HUES64 (cell line): ENCODE measurements around the gene SANBR.
"Not testable (repeated sequence)": the region's sequence is repeated elsewhere in the genome, so short reads cannot be mapped to it uniquely, and the experiment has no call there.

Source experiments
- H3K27ac ChIP-seq: 2 replicates; pipeline ENCODE4 v1.7.0; 2013; ENCODE audit warnings: low read depth, low read length, inconsistent platforms
- H3K27me3 ChIP-seq: 2 replicates; pipeline ENCODE4 v1.6.1; 2013; ENCODE audit warnings: mild to moderate bottlenecking, low read length; ENCODE audit not compliant: insufficient read depth
- H3K36me3 ChIP-seq: 2 replicates; pipeline ENCODE4 v1.6.1; 2013; ENCODE audit warnings: mild to moderate bottlenecking, low read length; ENCODE audit not compliant: insufficient read depth
- H3K4me1 ChIP-seq: 2 replicates; pipeline ENCODE4 v1.6.1; 2013; ENCODE audit warnings: mild to moderate bottlenecking, low read length, moderate library complexity; ENCODE audit not compliant: insufficient read depth
- H3K4me3 ChIP-seq: 2 replicates; pipeline ENCODE4 v1.5.1; 2013; ENCODE audit warnings: mild to moderate bottlenecking, low read length, moderate library complexity
- H3K9ac ChIP-seq: 2 replicates; pipeline ENCODE4 v1.6.1; 2013; ENCODE audit warnings: mild to moderate bottlenecking, low read depth, low read length
- H3K9me3 ChIP-seq: 2 replicates; pipeline ENCODE4 v1.6.1; 2013; ENCODE audit warnings: low read depth, low read length; ENCODE audit not compliant: insufficient read depth
- WGBS: fragments of 150-250, 120-280 bp; methylation state at CpG from one replicate; pipeline ENCODE4 v1.1.7; 2013; ENCODE audit warnings: missing lambda C conversion rate; 5-methylcytosine and 5-hydroxymethylcytosine counted together

The SANBR gene

GRCh38 chr2:61034592-61034991 is 31.1 kb upstream of the SANBR start:
- peaks cover 43% of the 10 kb centered on the region for H3K36me3 ChIP-seq
- H3K9me3 ChIP-seq, H3K4me3 ChIP-seq, H3K27ac ChIP-seq, H3K27me3 ChIP-seq, H3K4me1 ChIP-seq, H3K9ac ChIP-seq: not testable (repeated sequence)
- WGBS = 96% methylated on average over 9 of the region's 9 CpGs

DNA sequence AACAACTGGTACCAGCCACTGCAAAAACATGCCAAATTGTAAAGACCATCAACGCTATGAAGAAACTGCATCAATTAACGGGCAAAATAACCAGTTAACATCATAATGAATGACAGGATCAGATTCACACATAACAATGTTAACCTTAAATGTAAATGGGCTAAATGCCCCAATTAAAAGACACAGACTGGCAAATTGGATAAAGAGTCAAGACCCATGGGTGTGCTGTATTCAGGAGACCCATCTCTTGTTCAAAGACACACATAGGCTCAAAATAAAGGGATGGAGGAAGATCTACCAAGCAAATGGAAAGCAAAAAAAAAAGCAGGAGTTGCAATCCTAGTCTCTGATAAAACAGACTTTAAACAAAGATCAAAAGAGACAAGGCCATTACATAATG is 29.0 kb upstream of the SANBR start:
- H3K9ac ChIP-seq, H3K4me3 ChIP-seq, H3K27ac ChIP-seq, H3K9me3 ChIP-seq, H3K27me3 ChIP-seq, H3K4me1 ChIP-seq: not testable (repeated sequence)
- 94% methylated on average over 2 of the region's 2 CpGs for WGBS
- H3K36me3 ChIP-seq = peaks cover 36% of the 10 kb centered on the region

- 85% methylated on average over 3 of the region's 3 CpGs for WGBS
- Histone ChIP-seq H3K27me3 (no peaks in the 10 kb centered on the region), H3K9me3 (no peaks in the 10 kb centered on the region), H3K4me1 (no peaks in the 10 kb centered on the region), H3K9ac (no peak overlapping the region), H3K27ac (no peak overlapping the region), H3K4me3 (no peak overlapping the region), H3K36me3 (peaks cover 26% of the 10 kb centered on the region)
Observed at GRCh38 chr2:61042807-61043206, 22.9 kb upstream of the SANBR start.

DNA sequence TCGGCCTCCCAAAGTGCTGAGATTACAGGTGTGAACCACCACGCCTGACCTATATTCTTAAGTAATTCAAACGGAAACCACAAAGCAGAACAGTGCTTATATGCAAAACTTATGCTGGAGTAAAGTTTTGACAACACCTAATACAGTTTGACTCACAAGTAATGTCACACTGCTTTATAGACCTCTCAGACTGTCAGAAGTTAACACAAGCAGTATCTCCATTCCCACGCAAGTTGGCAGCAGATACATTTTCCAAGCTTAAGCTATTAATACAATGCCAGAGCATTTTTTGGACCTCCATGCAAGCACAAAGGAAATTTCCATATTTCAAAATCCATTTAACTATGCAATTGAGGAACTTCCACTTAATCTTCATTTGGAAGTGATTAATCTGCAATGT is 21.0 kb upstream of the SANBR start:
- Histone ChIP-seq H3K36me3 (peaks cover 44% of the 10 kb centered on the region), H3K9me3 (no peaks in the 10 kb centered on the region), H3K4me1 (no peaks in the 10 kb centered on the region), H3K4me3 (no peak overlapping the region), H3K9ac (no peak overlapping the region), H3K27ac (no peak overlapping the region), H3K27me3 (no peaks in the 10 kb centered on the region)
- WGBS = 95% methylated on average over 4 of the region's 4 CpGs

GRCh38 chr2:61045226-61045625 is 20.4 kb upstream of the SANBR start:
- H3K9ac ChIP-seq = no peak overlapping the region
- no peak overlapping the region for H3K4me3 ChIP-seq
- H3K9me3 ChIP-seq = no peaks in the 10 kb centered on the region
- H3K27me3 ChIP-seq = no peaks in the 10 kb centered on the region
- H3K36me3 ChIP-seq = peaks cover 49% of the 10 kb centered on the region
- no peaks in the 10 kb centered on the region for H3K4me1 ChIP-seq
- 93% methylated on average over 2 of the region's 2 CpGs for WGBS
- no peak overlapping the region for H3K27ac ChIP-seq

- no peaks in the 10 kb centered on the region for H3K4me1 ChIP-seq
- H3K4me3 ChIP-seq = no peak overlapping the region
- peaks cover 54% of the 10 kb centered on the region for H3K36me3 ChIP-seq
- no peak overlapping the region for H3K9ac ChIP-seq
- no peaks in the 10 kb centered on the region for H3K27me3 ChIP-seq
- no peaks in the 10 kb centered on the region for H3K9me3 ChIP-seq
- no peak overlapping the region for H3K27ac ChIP-seq
- 88% methylated on average over 3 of the region's 4 CpGs for WGBS
Observed at GRCh38 chr2:61045999-61046398, 19.7 kb upstream of the SANBR start.

DNA sequence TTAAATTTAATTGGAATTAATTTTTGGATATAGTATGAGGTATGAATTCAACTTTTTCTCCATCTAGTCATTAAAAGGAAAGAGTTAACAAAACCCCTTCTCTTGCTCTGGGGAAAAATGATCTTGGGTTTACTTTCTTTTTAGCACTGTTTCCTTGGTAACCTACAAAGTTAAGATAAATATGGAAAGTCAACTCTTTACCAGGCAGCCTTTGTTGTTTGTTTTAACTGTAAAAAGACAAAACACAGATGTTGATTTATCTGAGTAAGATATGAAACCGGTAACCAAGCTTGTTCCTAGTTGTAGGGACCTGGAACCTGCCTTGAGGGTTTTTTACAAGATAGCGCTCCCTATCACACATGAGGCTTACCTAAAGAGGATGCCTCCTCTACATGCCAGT is 10.1 kb upstream of the SANBR start:
- H3K9me3 ChIP-seq = no peaks in the 10 kb centered on the region
- H3K36me3 ChIP-seq = peaks cover 19% of the 10 kb centered on the region
- H3K27me3 ChIP-seq = no peaks in the 10 kb centered on the region
- H3K9ac ChIP-seq = no peak overlapping the region
- H3K4me3 ChIP-seq = no peak overlapping the region
- H3K4me1 ChIP-seq = no peaks in the 10 kb centered on the region
- 93% methylated on average over 2 of the region's 2 CpGs for WGBS
- no peak overlapping the region for H3K27ac ChIP-seq

- H3K4me3 ChIP-seq = no peak overlapping the region
- no peaks in the 10 kb centered on the region for H3K27me3 ChIP-seq
- peaks cover 3% of the 10 kb centered on the region; the same call in 1 of the 2 replicates for H3K36me3 ChIP-seq
- H3K9me3 ChIP-seq = no peaks in the 10 kb centered on the region
- no peaks in the 10 kb centered on the region for H3K4me1 ChIP-seq
- no peak overlapping the region for H3K9ac ChIP-seq
- H3K27ac ChIP-seq = no peak overlapping the region
Observed at GRCh38 chr2:61057562-61057961, 8.1 kb upstream of the SANBR start.

DNA sequence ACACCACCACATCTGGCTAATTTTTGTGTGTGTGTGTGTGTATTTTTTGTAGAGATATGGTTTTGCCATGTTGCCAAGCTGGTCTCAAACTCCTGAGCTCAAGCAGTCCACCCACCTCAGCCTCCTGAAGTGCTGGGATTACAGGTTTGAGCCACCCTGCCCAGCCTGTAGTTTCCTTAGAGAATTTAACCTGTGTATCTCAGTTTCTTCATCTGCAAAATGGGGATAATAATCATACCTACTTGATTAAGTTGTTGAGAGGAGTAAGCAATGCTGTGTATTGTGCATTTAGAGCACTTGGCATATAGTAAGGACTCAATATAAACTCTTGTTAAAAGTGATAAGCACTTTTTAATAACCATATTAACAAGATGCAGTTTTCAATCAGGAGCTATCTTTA is 6.3 kb upstream of the SANBR start:
- H3K4me1 ChIP-seq = no peaks in the 10 kb centered on the region
- H3K36me3 ChIP-seq = peaks cover under 1% of the 10 kb centered on the region; the same call in 1 of the 2 replicates
- no peaks in the 10 kb centered on the region for H3K27me3 ChIP-seq
- H3K9ac ChIP-seq = no peak overlapping the region
- no peaks in the 10 kb centered on the region for H3K9me3 ChIP-seq
- H3K27ac ChIP-seq = no peak overlapping the region
- H3K4me3 ChIP-seq = no peak overlapping the region

GRCh38 chr2:61074100-61074499 is 8.4 kb downstream of the SANBR start:
- Histone ChIP-seq H3K27ac (no peak overlapping the region), H3K4me1 (no peaks in the 10 kb centered on the region), H3K36me3 (peaks cover 72% of the 10 kb centered on the region), H3K27me3 (no peaks in the 10 kb centered on the region), H3K4me3 (no peak overlapping the region), H3K9ac (no peak overlapping the region), H3K9me3 (no peaks in the 10 kb centered on the region)
- 93% methylated on average over 1 of the region's 1 CpG for WGBS

DNA sequence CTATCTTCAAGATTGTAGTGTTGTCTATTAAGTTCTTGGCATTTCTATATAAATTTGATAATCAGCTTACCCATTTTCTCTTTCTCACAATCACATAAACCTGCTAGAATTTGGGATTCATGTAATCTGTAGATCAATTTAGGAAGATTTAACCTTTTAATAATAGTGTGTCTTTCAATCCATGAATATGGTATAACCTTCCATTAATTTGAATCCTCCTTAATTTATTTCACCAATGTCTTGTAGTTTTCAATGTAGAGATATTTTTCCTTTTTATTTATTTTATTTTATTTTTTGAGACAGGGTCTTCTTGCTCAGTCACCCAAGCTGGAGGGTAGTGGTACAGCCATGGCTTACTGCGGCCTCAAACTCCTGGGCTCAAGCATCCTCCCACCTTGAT is 20.2 kb downstream of the SANBR start:
- no peak overlapping the region for H3K9ac ChIP-seq
- H3K9me3 ChIP-seq = no peaks in the 10 kb centered on the region
- H3K4me3 ChIP-seq = no peak overlapping the region
- peaks cover 55% of the 10 kb centered on the region for H3K36me3 ChIP-seq
- no peaks in the 10 kb centered on the region for H3K27me3 ChIP-seq
- H3K27ac ChIP-seq = no peak overlapping the region
- WGBS = 100% methylated on average over 1 of the region's 1 CpG
- H3K4me1 ChIP-seq = no peaks in the 10 kb centered on the region

DNA sequence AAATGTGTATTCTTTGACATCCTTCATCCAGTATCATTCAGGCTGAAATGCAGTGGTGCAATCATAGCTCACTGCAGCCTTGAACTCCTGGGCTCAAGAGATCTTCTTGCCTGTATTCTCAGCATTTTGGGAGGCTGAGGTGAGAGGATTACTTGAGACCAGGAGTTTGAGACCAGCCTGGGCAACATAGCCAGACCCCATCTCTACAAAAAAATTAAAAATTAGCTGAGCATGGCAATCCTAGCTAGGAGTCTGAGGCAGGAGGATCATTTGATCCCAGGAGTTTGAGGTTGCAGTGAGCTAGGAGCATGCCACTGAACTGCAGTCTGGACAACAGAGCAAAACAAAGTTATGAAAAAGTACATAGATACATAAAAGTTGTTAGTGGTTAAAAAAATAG is 24.1 kb downstream of the SANBR start:
- Histone ChIP-seq H3K27me3 (no peaks in the 10 kb centered on the region), H3K4me1 (no peaks in the 10 kb centered on the region), H3K36me3 (peaks cover 50% of the 10 kb centered on the region), H3K27ac (no peak overlapping the region), H3K9me3 (no peaks in the 10 kb centered on the region), H3K4me3 (no peak overlapping the region), H3K9ac (no peak overlapping the region)
